Central memory CD4-positive, alpha-beta T cell (primary cell): ENCODE results near the gene PRPF8.
"Not testable (repeated sequence)": the region's sequence is repeated elsewhere in the genome, so short reads cannot be mapped to it uniquely, and the experiment has no call there.

ENCODE experiments used
- DNase-seq: peaks from one replicate; pipeline ENCODE4 v3.0.0; 2022
- total RNA-seq, 3 experiments: gene quantifications; one replicate each; lab custom pipeline; 2026; lab: John Stamatoyannopoulos, UW

PRPF8 gene
- total RNA-seq, result 420 to 580 (median 449) reads per million in 3 experiments

- DNase-seq, result peak; percentile 98
Measured at GRCh38 chr17:1684378-1685189, at the start of gene PRPF8. PRPF8 (minus strand) TSS chr17:1684867; CDS start chr17:1684571, 296 bp downstream.

GRCh38 chr17:1733759-1734158 is 49.1 kb upstream of the PRPF8 start:
- no peak for DNase-seq

GRCh38 chr17:1732833-1733321 is 48.2 kb upstream of the PRPF8 start:
- no peak for DNase-seq

GRCh38 chr17:1732241-1732832 is 47.7 kb upstream of the PRPF8 start:
- no peak for DNase-seq

GRCh38 chr17:1731194-1731506 is 46.5 kb upstream of the PRPF8 start:
- DNase-seq, result no peak

GRCh38 chr17:1730326-1731193 is 45.9 kb upstream of the PRPF8 start:
- no peak for DNase-seq

GRCh38 chr17:1729966-1730325 is 45.3 kb upstream of the PRPF8 start:
- no peak for DNase-seq

- no peak for DNase-seq
Measured at GRCh38 chr17:1727876-1728630, 43.4 kb upstream of the PRPF8 start.

- DNase-seq, result no peak
Measured at GRCh38 chr17:1727258-1727789, 42.7 kb upstream of the PRPF8 start.

- DNase-seq, result no peak
Measured at GRCh38 chr17:1726626-1727257, 42.1 kb upstream of the PRPF8 start.

GRCh38 chr17:1725642-1726511 is 41.2 kb upstream of the PRPF8 start:
- DNase-seq, result no peak

- DNase-seq, result no peak
Measured at GRCh38 chr17:1724869-1725641, 40.4 kb upstream of the PRPF8 start.

GRCh38 chr17:1724351-1724868 is 39.7 kb upstream of the PRPF8 start, which contains the start of gene WDR81:
WDR81 (plus strand) TSS chr17:1724704; CDS start chr17:1724960, 256 bp downstream.
- DNase-seq, result peak; percentile 80

- DNase-seq, result not testable (repeated sequence)
Measured at GRCh38 chr17:1722022-1722421, 37.4 kb upstream of the PRPF8 start.

- peak; percentile 60 for DNase-seq
Measured at GRCh38 chr17:1720856-1721386, 36.3 kb upstream of the PRPF8 start.

- no peak for DNase-seq
Measured at GRCh38 chr17:1718362-1719165, 33.9 kb upstream of the PRPF8 start.

- peak; percentile 77 for DNase-seq
Measured at GRCh38 chr17:1716912-1717695, 32.4 kb upstream of the PRPF8 start.
